Measurements from ENCODE around the gene SPAG5.
"Not testable (repeated sequence)": the region's sequence is repeated elsewhere in the genome, so short reads cannot be mapped to it uniquely, and the experiment has no call there.

The SPAG5 gene

DNA sequence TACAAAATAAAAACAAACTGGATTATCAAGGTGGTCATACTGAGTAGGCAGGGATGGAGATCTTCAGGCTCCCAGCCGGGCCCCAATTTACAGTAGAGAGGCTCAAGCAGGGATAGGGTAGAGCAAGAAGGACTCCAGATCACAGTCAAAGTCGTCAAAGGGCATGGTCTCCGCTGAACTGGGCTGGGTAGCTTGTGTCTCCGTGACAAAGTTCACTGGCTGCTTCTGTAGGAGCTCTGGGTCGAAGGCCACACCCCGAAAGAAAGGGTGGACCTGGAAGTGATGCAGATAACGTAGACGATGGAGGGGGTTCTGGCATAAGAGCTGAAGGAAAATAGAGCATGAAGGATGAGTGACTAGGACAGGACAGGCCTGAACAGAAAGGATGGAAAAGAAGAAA lies 11.6 kb upstream of the SPAG5 start:
- DNase-seq (ENCODE audit: low read depth, low spot score) = no peak

DNA sequence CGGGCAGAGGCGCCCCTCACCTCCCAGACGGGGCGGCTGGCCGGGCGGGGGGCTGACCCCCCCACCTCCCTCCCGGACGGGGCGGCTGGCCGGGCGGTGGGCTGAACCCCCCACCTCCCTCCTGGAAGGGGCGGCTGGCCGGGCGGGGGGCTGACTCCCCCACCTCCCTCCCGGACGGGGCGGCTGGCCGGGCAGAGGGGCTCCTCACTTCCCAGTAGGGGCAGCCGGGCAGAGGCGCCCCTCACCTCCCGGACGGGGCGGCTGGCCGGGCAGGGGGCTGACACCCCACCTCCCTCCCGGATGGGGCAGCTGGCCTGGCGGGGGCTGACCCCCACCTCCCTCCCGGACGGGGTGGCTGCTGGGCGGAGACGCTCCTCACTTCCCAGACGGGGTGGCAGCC lies 5.2 kb upstream of the SPAG5 start:
- DNase-seq (ENCODE audit: low read depth, low spot score) = not testable (repeated sequence)

DNA sequence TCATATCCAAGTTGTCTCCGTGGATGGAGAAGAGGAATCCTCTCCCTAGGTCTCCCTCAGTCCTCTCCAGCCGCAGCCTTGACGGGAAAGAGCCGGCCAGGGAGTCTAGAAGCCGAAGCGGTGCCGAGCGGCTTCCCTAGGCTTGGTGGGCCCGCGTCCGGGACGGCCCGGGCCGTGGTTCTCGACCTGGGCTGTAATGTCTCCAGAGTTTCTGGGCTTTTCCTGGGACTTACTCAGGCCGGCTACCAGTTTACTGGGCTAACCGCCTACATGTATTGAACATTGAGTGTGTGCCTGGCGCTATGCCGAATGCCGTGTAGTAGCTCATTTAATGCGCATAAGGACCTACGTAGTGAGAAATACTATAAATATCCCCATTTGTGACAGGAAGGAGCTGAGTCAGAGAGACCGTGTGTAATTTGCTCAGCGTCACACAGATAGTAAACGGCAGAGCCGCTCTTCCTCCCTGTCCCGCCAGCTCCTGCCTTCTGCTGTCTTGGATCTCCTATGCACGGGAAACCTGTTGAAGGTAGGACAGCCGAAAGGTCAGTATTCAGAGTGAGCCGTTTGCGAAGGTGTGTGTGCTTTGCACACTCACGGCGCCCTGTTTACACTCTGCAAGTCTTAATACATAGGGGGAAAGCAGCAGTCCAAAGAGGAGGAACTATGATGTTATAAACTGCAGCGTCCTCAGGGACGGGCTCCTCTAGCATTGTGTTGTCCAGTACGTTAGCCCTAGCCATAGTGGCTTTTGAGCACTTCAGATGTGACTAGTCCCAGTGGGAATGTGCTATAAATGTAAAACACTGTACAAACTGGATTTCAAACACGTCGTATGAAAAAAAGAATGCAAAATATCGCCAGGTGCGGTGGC lies 723 bp upstream of the SPAG5 start:
- DNase-seq (ENCODE audit: low read depth, low spot score) = peak; percentile 15

DNA sequence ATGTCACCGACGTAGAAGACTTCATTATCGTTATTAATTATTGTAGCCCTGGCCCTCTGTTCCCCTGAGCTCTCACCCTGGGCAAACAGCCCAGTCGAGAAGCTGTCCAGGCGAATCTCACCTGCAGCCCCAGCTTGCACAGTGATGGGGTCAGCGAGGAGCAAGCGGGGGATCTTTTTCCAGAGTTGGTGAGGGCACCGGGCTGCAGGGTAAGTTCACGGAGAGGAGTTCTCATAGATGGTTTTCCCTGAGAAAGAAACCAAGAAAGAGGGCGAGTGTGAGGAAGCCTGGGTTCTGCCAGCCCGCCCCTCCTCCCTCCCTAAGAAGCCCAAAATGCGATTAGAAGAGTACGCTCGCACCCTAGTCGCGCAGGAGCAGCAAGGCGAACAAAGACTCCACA lies 436 bp downstream of the SPAG5 start:
- no peak for DNase-seq (ENCODE audit: low read depth, low spot score)

DNA sequence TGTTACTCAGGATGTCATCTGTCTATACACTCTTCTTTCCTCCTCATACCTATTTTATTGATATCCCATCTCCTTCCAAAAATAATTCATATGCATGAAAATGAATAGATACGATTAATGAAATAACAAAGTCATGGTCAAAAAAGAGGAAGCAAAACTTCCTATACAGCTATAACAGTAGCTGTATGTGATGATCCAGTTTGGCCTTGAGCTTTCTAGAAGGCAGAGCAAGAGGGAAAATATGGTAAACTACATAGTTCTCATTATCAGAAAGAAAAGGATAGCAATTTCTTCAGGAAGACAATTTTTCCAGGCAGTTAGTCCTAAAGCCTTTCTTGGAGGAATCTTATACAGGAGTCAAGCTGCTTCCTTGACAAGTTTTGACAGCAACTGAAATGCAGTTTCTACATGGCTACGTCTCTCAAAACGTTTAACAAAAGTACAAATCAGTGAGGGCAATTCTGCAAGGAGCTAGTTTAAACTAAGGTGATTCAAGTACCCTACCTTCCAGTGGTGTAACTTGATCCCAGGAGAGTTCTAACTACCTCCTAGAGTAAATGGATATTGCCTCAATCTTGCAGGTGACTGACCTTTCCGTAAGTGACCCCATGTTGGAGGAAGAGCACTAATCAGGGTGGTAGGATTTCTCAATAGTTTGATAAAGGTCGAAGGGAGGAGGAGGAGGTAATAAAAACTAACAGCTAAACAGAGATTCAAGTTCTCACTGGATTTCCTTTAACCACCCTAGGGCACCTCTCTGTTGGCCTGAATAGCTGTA lies 1.0 kb downstream of the SPAG5 start:
- no peak for DNase-seq (ENCODE audit: low read depth, low spot score)

DNA sequence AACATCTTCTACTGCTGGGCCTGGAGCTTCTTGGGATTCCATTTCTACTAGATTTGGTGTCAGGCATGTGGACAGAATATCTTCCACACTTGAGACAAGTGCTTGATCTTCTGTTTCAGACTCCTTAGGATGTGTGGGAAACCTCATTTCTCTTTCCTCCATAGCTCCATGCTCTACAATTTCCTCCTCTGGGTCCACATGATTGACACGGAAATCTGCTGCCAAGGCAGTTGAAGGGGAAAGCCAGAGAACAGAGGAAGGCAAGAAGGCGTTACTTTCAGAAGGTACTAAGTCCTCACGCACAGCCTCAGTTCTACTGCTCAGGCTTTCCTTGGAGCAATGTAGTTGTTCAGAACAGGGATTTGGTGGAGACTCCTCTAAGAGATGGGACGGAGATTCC lies 6.6 kb downstream of the SPAG5 start:
- DNase-seq (ENCODE audit: low read depth, low spot score) = no peak

DNA sequence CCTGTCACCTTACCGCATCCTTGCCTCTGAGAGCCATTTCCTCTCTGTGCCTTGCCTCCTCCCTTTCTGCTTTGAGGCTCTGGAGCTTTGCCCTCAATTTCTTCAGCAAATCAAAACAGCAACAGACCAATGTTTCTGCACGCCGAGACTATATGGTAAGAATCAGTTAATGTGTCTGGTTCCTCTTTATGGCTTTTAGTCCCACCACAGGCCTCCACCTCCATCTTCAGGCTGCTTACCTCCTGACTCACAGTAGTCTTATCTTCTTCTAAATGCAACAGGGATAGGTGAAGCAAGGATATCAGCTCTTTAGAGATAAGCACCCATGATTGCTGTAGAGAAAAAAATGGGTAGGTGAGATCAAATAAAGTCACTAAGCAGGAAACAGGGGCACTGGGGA lies 13.0 kb downstream of the SPAG5 start:
- no peak for DNase-seq (ENCODE audit: low read depth, low spot score)

DNA sequence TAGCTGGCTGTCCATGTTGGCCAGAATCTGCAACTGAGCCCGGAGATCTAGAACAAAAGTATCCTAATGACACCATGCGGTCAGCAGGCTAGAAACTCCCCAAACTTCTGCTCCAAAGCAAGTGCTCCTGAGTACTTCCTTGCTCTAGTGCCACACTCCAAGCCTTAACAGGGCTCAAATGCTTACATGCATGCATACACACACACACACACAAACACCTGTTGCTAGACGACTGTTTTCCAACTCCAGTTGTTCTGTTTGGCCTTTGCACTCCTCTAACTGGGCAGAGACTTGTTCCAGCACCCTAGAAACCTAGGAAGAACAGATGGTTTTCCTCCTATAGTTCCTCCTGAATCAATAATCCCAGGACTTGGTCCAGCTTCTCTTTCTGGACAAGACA lies 14.4 kb downstream of the SPAG5 start:
- no peak for DNase-seq (ENCODE audit: low read depth, low spot score)

DNA sequence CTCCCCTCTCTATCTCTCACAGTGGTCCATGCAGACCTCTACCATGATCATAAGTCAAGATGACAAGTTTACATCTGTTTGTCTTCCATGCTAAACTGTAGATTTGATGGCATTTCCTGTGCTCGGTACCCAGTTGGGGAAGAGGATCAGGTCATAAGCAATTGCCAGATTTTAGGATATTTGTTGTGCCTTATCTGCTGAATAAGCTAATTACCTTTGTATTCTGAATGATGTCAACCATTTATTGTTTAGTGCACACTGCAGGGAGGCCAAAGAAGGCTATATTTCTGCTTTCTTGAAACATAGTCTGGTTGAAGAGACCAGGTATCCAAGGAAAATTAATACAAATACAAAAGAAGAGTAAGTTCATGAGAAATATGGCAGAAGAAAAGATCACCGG lies 16.3 kb downstream of the SPAG5 start:
- DNase-seq (ENCODE audit: low read depth, low spot score) = no peak

DNA sequence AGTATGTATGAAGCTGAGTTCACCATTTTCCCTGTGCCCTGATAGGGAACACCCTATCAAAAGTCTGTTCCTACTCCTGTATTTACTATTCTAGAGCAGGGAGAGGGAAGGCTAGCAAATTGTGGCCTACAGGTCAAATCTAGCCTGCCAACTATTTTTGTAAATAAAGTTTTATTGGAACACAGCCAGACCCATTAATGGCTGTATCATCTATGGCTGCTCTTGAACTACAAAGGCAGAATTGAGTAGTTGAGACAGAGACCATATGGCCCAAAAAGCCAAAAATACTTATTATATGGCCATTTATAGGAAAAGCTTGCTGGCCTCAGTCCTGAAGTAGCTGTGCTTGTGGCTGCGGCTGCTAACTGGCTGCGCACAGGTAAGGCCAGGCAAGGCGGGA lies 17.9 kb downstream of the SPAG5 start:
- DNase-seq (ENCODE audit: low read depth, low spot score) = no peak

DNA sequence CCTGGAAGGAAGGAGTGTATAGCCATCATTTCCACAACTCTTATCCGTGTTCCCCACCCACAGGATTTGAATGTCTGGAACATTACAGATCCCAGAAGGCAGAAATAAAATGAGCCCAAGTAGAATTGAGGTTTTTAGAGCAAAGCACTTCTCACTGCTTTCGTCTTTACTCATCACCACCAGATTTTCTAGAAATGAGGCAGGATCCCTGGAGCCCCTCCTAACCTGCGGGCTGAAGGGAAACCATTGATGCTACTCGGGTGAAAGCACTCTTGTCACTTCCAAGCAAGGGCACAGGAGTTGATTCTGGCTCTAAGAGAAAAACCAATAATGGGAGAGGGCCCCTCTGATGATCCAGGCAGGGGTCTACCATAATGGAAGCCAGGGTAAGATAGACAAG lies 19.3 kb downstream of the SPAG5 start:
- DNase-seq (ENCODE audit: low read depth, low spot score) = no peak

DNA sequence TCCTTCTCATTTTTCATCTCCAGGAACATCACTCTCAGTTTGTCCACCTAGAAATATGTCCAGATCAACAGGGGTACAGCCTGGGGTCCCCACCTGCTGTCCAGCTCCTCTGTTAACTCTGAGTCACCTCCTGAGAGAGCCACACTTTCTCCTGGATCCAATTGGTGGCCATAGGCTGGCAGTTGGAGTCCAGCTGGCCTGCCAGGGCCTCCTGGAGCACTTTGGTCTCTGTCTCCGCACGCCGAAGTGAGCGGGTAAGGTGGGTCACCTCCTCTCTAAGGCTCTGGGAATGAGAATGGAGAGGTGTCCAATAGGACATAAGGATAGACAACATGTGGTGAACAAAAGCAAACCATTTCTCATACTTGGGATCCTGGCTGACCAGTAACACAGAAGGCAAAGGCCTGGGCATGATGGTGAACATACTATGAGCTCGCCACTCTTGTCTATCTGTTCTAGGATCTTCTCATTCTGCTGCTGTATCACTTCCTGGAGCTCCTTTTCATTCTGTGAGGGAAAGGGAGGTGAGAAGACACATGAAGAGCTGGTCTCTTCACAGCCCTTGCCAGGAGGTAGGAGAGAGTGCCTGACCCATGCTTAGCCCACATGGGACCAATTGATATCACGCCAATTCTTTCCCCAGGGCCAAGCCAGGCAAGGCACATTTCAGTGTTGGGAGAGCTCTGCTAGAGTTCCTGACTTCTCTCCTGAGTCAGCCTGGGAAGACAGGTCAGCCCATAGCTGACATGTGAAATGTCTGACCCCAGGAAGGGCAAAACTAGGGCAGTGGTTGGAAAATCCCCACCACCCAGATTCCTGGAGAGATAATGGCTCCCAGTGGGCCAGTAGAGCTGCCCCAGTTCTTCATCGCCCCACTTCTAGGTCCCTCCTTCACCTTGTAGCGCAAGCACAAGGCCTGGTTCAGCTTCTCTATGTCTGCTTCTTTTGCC lies 20.3 kb downstream of the SPAG5 start:
- DNase-seq (ENCODE audit: low read depth, low spot score) = no peak

DNA sequence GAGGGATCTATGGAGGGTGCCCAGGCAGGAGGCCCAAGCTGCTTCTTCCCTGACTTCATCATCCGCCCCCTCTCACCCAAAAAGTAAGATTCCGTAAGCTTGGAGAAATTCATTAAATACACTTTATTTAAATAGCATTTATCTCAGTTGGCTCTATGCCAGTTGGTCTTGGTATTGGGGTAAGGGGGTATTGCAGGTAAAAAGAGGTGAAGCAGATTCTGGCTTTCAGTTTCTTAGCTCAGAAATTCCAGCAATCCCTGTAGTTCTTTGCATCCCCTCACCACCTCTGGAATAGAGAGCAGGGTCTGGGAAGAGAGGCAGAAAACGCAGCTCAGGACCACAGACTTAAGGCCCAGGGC lies 21.4 kb downstream of the SPAG5 start:
- no peak for DNase-seq (ENCODE audit: low read depth, low spot score)

DNA sequence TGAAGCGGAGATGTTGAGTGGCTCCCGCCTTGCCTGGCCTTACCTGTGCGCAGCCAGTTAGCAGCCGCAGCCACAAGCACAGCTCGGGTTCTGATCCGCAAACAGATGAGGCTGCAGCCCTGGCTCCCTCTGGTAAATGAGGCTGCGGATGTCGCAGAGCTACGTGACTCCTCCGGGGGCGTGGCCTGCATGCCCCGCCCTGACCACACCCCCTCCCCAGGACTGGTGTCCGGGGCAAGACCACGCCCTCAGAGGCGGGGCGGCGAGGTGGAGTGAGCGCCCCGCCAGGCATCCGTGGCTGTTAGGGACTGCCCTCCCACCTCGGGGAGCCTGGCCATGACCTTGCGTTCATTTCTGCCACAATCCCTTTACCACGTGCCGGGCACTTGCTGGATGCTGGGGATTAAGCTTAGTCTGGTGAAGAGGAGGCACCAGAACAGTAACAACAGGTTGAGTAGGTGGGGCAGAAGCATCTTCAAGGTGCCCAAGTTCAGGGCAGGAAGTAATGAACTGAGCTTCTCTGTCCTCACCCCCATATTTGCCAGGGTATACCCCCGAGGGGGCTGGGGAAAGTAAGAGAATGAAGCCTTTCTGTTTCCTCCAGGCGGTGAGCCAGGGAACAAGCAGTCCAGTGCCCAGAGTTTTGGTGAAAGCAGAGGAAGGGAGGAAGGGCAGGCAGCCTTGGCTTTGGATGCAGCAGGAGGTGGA lies 21.9 kb downstream of the SPAG5 start, which contains the start of gene ALDOC:
TSS of gene ALDOC (minus strand) at position 138 of the 708 bp plus-strand sequence. CDS start 1,363 bp downstream, outside the sequence.
- DNase-seq (ENCODE audit: low read depth, low spot score) = peak; percentile 97

DNA sequence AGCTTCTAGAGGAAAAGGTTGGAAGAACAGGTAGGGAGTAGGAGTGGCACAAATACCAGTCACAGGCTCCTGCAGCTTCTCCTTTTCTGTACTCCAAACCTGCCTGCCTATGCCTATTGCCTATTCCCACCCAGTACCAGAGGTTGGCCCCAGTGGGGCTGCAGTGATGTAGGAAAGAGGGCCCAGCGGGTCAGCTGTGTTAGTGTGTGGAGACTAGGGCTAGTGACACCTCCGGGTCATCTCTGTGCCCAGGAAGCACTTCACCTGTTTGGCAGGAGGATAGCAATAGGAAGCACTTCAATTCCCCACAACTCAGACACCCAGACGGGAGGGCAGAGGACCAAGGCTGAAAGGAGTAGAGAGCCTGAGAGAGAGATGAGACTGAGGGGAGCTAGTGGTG lies 22.8 kb downstream of the SPAG5 start:
- DNase-seq (ENCODE audit: low read depth, low spot score) = not testable (repeated sequence)

DNA sequence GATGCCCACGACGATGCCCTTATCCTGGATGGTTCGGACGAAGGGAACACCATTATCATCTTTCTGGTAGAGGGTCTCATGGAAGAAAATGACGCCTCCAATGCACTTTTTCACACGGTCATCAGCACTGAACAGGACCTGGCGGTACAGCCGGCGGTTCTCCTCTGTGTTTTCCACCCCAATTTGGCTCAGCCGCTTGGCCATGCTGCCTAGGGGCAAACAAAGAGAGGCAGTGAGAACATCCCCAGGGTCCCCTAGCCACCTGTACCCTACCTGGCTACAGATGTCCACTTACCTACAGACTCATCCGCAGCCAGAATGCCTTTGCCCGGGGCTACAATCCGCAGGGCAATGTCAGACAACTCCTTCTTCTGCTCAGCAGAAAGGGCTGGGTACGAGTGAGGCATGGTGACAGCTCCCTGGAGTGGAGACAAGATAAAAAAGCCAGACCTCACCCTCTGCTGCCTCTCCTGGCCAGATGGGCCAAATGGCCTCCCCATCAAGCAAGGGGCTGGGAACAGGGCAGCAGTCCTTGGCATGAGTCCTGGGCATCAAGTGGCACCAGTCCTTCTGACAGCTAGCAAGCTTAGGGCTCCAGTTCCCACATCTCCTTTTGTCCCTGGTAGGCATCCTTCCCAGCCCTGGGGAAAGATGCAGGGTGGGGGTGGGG lies 23.6 kb downstream of the SPAG5 start:
- no peak for DNase-seq (ENCODE audit: low read depth, low spot score)

DNA sequence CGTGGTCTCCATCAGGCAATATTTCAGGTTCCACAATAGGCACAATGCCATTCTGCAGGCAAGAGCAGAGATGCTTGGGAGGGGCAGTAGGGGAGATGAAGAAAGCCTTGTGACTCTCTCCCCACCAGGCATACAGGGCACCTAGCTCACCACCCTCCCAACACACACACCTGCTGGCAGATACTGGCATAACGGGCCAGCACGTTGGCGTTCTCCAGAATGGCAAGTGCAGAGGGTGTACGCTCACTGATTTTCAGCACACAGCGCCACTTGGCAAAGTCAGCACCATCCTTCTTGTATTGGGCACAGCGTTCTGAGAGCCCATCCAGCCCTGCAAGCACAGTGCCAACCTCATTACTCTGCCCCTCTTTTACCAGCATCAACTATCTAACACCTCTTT lies 24.3 kb downstream of the SPAG5 start:
- DNase-seq (ENCODE audit: low read depth, low spot score) = no peak

DNA sequence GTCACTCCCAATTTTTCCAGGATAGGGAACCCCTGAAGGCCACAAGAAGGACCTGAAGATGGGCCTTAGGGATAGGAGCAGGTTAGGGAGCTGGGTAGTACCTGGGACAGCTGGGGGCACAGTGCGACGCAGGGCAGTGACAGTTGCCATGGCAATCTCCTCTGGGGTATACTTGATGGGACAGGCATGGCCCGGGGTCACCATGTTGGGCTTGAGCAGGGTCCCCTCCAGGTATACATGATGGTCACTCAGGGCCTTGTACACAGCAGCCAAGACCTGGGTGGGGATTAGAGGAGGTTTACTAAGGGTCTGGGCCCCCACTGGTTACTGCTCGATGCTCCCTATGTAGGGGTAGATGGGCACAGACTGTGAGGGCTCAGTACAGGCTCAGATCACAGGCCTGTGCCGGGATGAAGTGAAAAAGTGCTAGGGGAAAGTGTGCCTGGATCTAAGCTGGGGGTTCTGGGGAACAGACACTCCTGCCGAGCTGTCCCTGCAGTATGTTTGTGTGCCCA lies 24.8 kb downstream of the SPAG5 start:
- no peak for DNase-seq (ENCODE audit: low read depth, low spot score)

DNA sequence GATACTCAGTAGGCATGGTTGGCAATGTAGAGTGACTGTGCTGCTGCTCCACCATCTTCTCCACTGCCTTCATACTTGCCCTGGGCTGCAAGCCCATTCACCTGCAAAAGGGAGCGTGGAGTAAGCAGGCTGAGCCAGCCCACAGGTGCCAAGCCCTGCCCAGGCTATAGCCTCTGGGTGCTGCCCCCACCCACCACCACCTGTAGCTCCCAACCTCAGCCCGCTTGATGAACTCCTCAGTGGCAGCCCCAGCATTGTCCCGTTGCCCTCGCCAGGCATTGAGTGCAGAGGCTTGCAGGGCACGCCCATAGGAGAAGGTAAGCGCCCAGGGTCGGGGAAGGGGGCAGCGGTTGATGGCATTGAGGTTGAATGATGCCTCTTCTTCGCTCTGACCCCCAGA lies 25.3 kb downstream of the SPAG5 start:
- no peak for DNase-seq (ENCODE audit: low read depth, low spot score)

DNA sequence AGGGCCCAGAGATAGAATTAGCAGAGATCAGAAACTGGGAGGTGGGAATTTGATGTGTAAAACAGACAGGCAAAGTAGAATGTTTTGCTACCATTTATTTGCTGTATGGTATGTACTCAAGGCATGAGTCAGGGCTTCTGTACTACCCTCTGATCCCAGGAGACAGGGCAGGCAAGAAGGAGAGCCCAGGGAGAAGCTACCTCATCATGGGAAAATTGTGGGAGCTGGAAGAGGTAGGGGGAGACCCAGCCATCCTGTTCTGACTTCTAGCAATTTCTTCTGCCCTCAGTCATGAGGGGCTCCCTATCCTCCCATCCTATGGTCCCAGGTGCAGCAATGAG lies 25.8 kb downstream of the SPAG5 start:
- no peak for DNase-seq (ENCODE audit: low read depth, low spot score)
